Activated CD4-positive, alpha-beta T cell treated with anti-CD3 and anti-CD28 coated beads, Interleukin-2, amount 50 U/mL, for 48 hours (primary cell): ENCODE measurements around the gene GPR55.

ENCODE experiments used
- DNase-seq, 2 experiments: peaks; one replicate each; pipeline ENCODE4 v3.0.0-alpha.2; 2020

GPR55 gene

GRCh38 chr2:230878599-230879188 lies 46.3 kb downstream of the GPR55 start:
- no peak for DNase-seq

GRCh38 chr2:230877759-230878598 lies 47.1 kb downstream of the GPR55 start:
- DNase-seq: no peak

GRCh38 chr2:230877116-230877758 lies 47.8 kb downstream of the GPR55 start:
- DNase-seq: no peak

GRCh38 chr2:230875347-230876315 lies 49.4 kb downstream of the GPR55 start:
- no peak for DNase-seq

GRCh38 chr2:230874876-230875275 lies 50.2 kb downstream of the GPR55 start:
- no peak for DNase-seq

GRCh38 chr2:230874456-230874855 lies 50.6 kb downstream of the GPR55 start:
- no peak for DNase-seq

GRCh38 chr2:230873661-230874401 lies 51.2 kb downstream of the GPR55 start:
- DNase-seq: no peak

GRCh38 chr2:230872968-230873660 lies 51.9 kb downstream of the GPR55 start:
- no peak for DNase-seq

- DNase-seq: no peak
These were observed 52.7 kb downstream of the GPR55 start for GRCh38 chr2:230872151-230872967.

GRCh38 chr2:230871361-230872150 lies 53.5 kb downstream of the GPR55 start:
- no peak for DNase-seq

- no peak for DNase-seq
These were observed 54.3 kb downstream of the GPR55 start for GRCh38 chr2:230870544-230871360.

- DNase-seq: no peak
These were observed 55.0 kb downstream of the GPR55 start for GRCh38 chr2:230869914-230870543.

- no peak for DNase-seq
These were observed 55.8 kb downstream of the GPR55 start for GRCh38 chr2:230868947-230869913.

- DNase-seq: no peak
These were observed 56.7 kb downstream of the GPR55 start for GRCh38 chr2:230868161-230868946.

GRCh38 chr2:230866756-230867523 lies 58.1 kb downstream of the GPR55 start:
- peak; percentile 48 to 56 for DNase-seq
